Measurements from ENCODE around the gene OLFM1. TPM values are rescaled to one million over a fixed set of nuclear protein-coding genes. Genes with fewer than 3 reads are reported as not detected.

Gene OLFM1
- total RNA-seq, 1 experiment from 2014 or later = 3.5 TPM

DNA sequence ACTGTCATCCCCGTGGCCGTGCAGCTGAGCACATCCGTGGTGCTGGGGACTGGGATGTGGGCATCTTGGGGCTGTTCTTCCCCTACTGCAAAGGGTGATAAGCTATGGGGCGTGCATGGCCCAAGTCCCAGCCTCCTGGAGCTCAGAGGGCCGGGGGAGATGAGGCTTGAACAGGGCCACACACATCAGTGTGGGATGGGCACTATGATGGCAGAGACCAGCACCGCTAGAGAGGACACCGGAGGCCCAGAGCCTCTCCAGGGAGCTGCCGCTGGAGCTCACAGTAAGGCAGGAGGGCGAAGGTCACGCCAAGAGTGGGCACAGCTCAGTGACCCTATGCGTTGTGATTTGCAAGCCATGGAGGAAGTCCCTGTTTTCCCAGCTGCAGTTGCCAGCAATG, 63.5 kb downstream of the OLFM1 start:
- BruUV-seq (replicated peaks) = no TSS peak
- POLR2A ChIA-PET = no interaction called here
- RAD21 ChIA-PET (ENCODE audit: low non-redundant PET in 1 of 2, low total read pairs in 2 of 2, uncharacterized antibody in 2 of 2, unreplicated experiment in 2 of 2) = no interaction called here
- Histone ChIP-seq H3K27me3 (ENCODE audit: insufficient read depth, low read length) (no peaks in the 10 kb centered on the region), H3K4me1 (ENCODE audit: control insufficient read depth in 1 of 2, insufficient read depth in 2 of 2, low read length in 2 of 2) (peaks cover 4 to 15% of the 10 kb centered on the region in 2 experiments), H2AFZ (ENCODE audit: low read depth, low read length, poor library complexity, severe bottlenecking) (no peak overlapping the region), H3K36me3 (ENCODE audit: control insufficient read depth in 1 of 2, insufficient read depth in 2 of 2, low read length in 2 of 2) (no peaks in the 10 kb centered on the region), H3K4me2 (ENCODE audit: low read length) (no peak overlapping the region), H3K79me2 (ENCODE audit: insufficient read depth, low read length) (no peaks in the 10 kb centered on the region), H3K9ac (ENCODE audit: low read length) (no peak overlapping the region), H3K27ac (ENCODE audit: low read depth, low read length) (no peak overlapping the region), H3K9me2 (ENCODE audit: insufficient read depth) (no peaks in the 10 kb centered on the region), H3K9me3 (ENCODE audit: control insufficient read depth in 1 of 2, insufficient read depth in 1 of 2, low read depth in 1 of 2, low read length in 2 of 2) (no peaks in the 10 kb centered on the region), H3K4me3 (replicated peaks in 1 of 2; ENCODE audit: low read depth in 1 of 2, low read length in 2 of 2) (no peak overlapping the region), H4K20me1 (ENCODE audit: insufficient read depth) (no peaks in the 10 kb centered on the region)
- no peak for TF ChIP-seq POLR2A (IDR thresholded peaks at IDR 0.05; ENCODE audit: borderline replicate concordance, extremely low read depth, insufficient read depth, insufficient read length)
- TF ChIP-seq SIN3A (IDR thresholded peaks at IDR 0.05; ENCODE audit: low read depth) = no peak
- TF ChIP-seq EZH2phosphoT487 (IDR thresholded peaks at IDR 0.05; ENCODE audit: borderline replicate concordance) = no peak
- TF ChIP-seq TCF7L2 (IDR thresholded peaks at IDR 0.05; ENCODE audit: borderline replicate concordance, extremely low read depth, insufficient read depth, insufficient read length) = no peak
- no peak for TF ChIP-seq SRF (IDR thresholded peaks at IDR 0.05; ENCODE audit: low read depth)
- TF ChIP-seq, protein P1, sequence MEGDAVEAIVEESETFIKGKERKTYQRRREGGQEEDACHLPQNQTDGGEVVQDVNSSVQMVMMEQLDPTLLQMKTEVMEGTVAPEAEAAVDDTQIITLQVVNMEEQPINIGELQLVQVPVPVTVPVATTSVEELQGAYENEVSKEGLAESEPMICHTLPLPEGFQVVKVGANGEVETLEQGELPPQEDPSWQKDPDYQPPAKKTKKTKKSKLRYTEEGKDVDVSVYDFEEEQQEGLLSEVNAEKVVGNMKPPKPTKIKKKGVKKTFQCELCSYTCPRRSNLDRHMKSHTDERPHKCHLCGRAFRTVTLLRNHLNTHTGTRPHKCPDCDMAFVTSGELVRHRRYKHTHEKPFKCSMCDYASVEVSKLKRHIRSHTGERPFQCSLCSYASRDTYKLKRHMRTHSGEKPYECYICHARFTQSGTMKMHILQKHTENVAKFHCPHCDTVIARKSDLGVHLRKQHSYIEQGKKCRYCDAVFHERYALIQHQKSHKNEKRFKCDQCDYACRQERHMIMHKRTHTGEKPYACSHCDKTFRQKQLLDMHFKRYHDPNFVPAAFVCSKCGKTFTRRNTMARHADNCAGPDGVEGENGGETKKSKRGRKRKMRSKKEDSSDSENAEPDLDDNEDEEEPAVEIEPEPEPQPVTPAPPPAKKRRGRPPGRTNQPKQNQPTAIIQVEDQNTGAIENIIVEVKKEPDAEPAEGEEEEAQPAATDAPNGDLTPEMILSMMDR (IDR thresholded peaks at IDR 0.05 in 2 of 3, conservative IDR thresholded peaks at IDR 0.05 in 1 of 3; ENCODE audit: borderline replicate concordance in 1 of 3, insufficient read depth in 1 of 3, low read depth in 2 of 3, low read length in 2 of 3) = no peak
- no peak for TF ChIP-seq EZH2 (IDR thresholded peaks at IDR 0.05)
- no peak for TF ChIP-seq FOSL1 (IDR thresholded peaks at IDR 0.05; ENCODE audit: low read depth)
- TF ChIP-seq JUND (IDR thresholded peaks at IDR 0.05) = no peak
- no peak for TF ChIP-seq CEBPB (IDR thresholded peaks at IDR 0.05; ENCODE audit: low read depth)
- no peak for TF ChIP-seq ZFX (IDR thresholded peaks at IDR 0.05)
- intact Hi-C loops (cut with micrococcal nuclease) = no loop called here
- ATAC-seq = no peak
- no peak for DNase-seq (ENCODE audit: low read depth, low spot score)
- CTCF ChIA-PET = no interaction called here
